ENCODE results near the gene RAP2A.

DNA sequence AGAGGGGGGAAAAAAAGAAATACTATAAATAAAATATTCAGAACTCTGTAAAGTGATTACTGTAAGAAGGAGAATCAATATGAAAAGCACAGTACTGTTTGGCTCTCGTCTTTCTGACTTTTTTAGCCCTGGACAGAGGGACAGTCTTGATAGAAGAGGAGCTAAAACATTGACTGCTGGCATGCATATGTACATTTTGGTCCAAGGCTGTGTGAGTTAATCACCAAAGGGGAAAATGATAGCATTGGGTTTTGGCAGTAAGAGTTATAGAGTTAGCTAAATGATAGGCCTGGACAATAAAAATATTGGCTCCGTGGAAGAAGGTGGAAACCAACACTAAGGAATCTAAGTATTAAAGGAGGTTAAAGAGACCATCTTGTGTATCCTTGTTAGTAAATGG lies 50.3 kb downstream of the RAP2A start:
- TF ChIP-seq CTCF (IDR thresholded peaks at IDR 0.05) (no peak), POLR2A (IDR thresholded peaks at IDR 0.05) (no peak)
